HepG2 (cell line): ENCODE results near the gene IL4I1. TPM values are rescaled to one million over a fixed set of nuclear protein-coding genes. Genes with fewer than 3 reads are reported as not detected.

Source experiments
- ATF3 ChIP-seq: sonication (generic); formaldehyde crosslinking; IDR thresholded peaks from 2 replicates; pipeline ENCODE4 v1.4.0; 2020; ENCODE audit warnings: missing genetic modification reagents
- BRCA1 ChIP-seq: sonication (generic); formaldehyde crosslinking; IDR thresholded peaks from 2 replicates; pipeline ENCODE4 v1.4.0; 2020; ENCODE audit warnings: missing genetic modification reagents
- BRF2 ChIP-seq: sonication (generic); formaldehyde crosslinking; IDR thresholded peaks from 2 replicates; pipeline ENCODE4 v1.8.1; 2022; ENCODE audit warnings: mild to moderate bottlenecking, missing genetic modification reagents
- GABPB1 ChIP-seq: IDR thresholded peaks from 2 replicates; pipeline ENCODE4 v1.6.1; 2016; ENCODE audit warnings: mild to moderate bottlenecking, missing genetic modification reagents, moderate library complexity, missing compliant biosample characterization
- HOXD1 ChIP-seq: sonication (generic); formaldehyde crosslinking; IDR thresholded peaks from 2 replicates; pipeline ENCODE4 v1.5.0; 2020; ENCODE audit warnings: missing genetic modification reagents
- MTF2 ChIP-seq: sonication (generic); formaldehyde crosslinking; IDR thresholded peaks from 2 replicates; pipeline ENCODE4 v1.5.0; 2020; ENCODE audit warnings: missing genetic modification reagents, borderline replicate concordance
- MYPOP ChIP-seq: sonication (generic); formaldehyde crosslinking; IDR thresholded peaks from 2 replicates; pipeline ENCODE4 v1.8.1; 2023; ENCODE audit warnings: mild to moderate bottlenecking, moderate library complexity, missing genetic modification reagents
- NRL ChIP-seq: sonication (generic); formaldehyde crosslinking; IDR thresholded peaks from 2 replicates; pipeline ENCODE4 v1.5.0; 2020; ENCODE audit warnings: missing genetic modification reagents, mild to moderate bottlenecking, moderate library complexity, borderline replicate concordance
- PTBP1 ChIP-seq: fragments of 200-400 bp; formaldehyde crosslinking; IDR thresholded peaks from 2 replicates; pipeline ENCODE4 v1.6.1; 2018; ENCODE audit warnings: low read length, low read depth; ENCODE audit not compliant: poor library complexity, severe bottlenecking
- RBAK ChIP-seq: sonication (generic); formaldehyde crosslinking; IDR thresholded peaks from 2 replicates; pipeline ENCODE4 v1.5.1; 2020; ENCODE audit warnings: mild to moderate bottlenecking, missing genetic modification reagents
- REPIN1 ChIP-seq: sonication (generic); formaldehyde crosslinking; IDR thresholded peaks from 2 replicates; pipeline ENCODE4 v1.8.0; 2022; ENCODE audit warnings: missing genetic modification reagents, low read depth, mild to moderate bottlenecking, borderline replicate concordance
- REXO4 ChIP-seq: sonication (generic); formaldehyde crosslinking; IDR thresholded peaks from 2 replicates; pipeline ENCODE4 v1.8.0; 2022; ENCODE audit warnings: missing genetic modification reagents, mild to moderate bottlenecking, borderline replicate concordance
- SALL1 ChIP-seq: sonication (generic); formaldehyde crosslinking; IDR thresholded peaks from 2 replicates; pipeline ENCODE4 v1.8.0; 2022; ENCODE audit warnings: mild to moderate bottlenecking, missing genetic modification reagents
- TBL1XR1 ChIP-seq: fragments of 150-350 bp; IDR thresholded peaks from 2 replicates; pipeline ENCODE4 v1.6.1; 2014; ENCODE audit warnings: borderline replicate concordance, low read length; ENCODE audit not compliant: partially characterized antibody
- TEAD2 ChIP-seq: sonication (generic); formaldehyde crosslinking; IDR thresholded peaks from 2 replicates; pipeline ENCODE4 v1.9.0; 2021; ENCODE audit warnings: missing genetic modification reagents
- ZBTB7B ChIP-seq: sonication (generic); formaldehyde crosslinking; IDR thresholded peaks from 2 replicates; pipeline ENCODE4 v1.4.0; 2020; ENCODE audit warnings: missing genetic modification reagents
- ZNF292 ChIP-seq: sonication (generic); formaldehyde crosslinking; IDR thresholded peaks from 2 replicates; pipeline ENCODE4 v1.8.1; 2022; ENCODE audit warnings: mild to moderate bottlenecking, low read depth, missing genetic modification reagents, borderline replicate concordance
- ZNF317 ChIP-seq: sonication (generic); formaldehyde crosslinking; IDR thresholded peaks from 2 replicates; pipeline ENCODE4 v1.5.0; 2020; ENCODE audit warnings: mild to moderate bottlenecking, missing genetic modification reagents
- ZNF501 ChIP-seq: sonication (generic); formaldehyde crosslinking; IDR thresholded peaks from 2 replicates; pipeline ENCODE4 v1.5.1; 2020; ENCODE audit warnings: mild to moderate bottlenecking, moderate library complexity, missing genetic modification reagents
- ZNF547 ChIP-seq: sonication (generic); formaldehyde crosslinking; IDR thresholded peaks from 2 replicates; pipeline ENCODE4 v1.5.1; 2020; ENCODE audit warnings: mild to moderate bottlenecking, missing genetic modification reagents
- ZNF639 ChIP-seq: conservative IDR thresholded peaks from 2 replicates; pipeline ENCODE4 v1.6.1; 2018; ENCODE audit warnings: missing genetic modification reagents
- ZNF672 ChIP-seq: sonication (generic); formaldehyde crosslinking; IDR thresholded peaks from 2 replicates; pipeline ENCODE4 v1.8.1; 2022; ENCODE audit warnings: missing genetic modification reagents
- polyA plus RNA-seq, 8 experiments: library from polyadenylated mRNA; depleted of rRNA in 3 of 8; stranded (reverse) in 7 of 8; unstranded in 1 of 8; fragments of >200 nt; fragmentation: Illumina TruSeq in 4 of 8; extraction: Trizol in 4 of 8; gene quantifications; 2 replicates each; pipeline versions ENCODE4 v1.2.1 to v1.2.3, GENCODE V29; 2011 to 2016; ENCODE audit warnings: low read depth in 4 of 8, missing spikeins in 1 of 8, mixed read lengths in 1 of 8; ENCODE audit not compliant: insufficient read depth in 1 of 8
- total RNA-seq, 5 experiments: library from RNA; depleted of rRNA; stranded (reverse); fragments of >200 nt; fragmentation: Illumina TruSeq; extraction: Trizol; gene quantifications; 2 replicates each; pipeline ENCODE4 v1.2.3, GENCODE V29; 2016; ENCODE audit warnings: low read depth in 1 of 5
- TF ChIP-seq, protein P1 (sequence below): sonication (generic); formaldehyde crosslinking; IDR thresholded peaks from 2 replicates; pipeline ENCODE4 v1.5.0; 2020; ENCODE audit warnings: mild to moderate bottlenecking, missing genetic modification reagents, borderline replicate concordance

The IL4I1 gene
- total and polyA plus RNA-seq, 2 of the 13 experiments (the other 11 are each of a cell fraction or from before 2014, with no cell fraction given): not detected

DNA sequence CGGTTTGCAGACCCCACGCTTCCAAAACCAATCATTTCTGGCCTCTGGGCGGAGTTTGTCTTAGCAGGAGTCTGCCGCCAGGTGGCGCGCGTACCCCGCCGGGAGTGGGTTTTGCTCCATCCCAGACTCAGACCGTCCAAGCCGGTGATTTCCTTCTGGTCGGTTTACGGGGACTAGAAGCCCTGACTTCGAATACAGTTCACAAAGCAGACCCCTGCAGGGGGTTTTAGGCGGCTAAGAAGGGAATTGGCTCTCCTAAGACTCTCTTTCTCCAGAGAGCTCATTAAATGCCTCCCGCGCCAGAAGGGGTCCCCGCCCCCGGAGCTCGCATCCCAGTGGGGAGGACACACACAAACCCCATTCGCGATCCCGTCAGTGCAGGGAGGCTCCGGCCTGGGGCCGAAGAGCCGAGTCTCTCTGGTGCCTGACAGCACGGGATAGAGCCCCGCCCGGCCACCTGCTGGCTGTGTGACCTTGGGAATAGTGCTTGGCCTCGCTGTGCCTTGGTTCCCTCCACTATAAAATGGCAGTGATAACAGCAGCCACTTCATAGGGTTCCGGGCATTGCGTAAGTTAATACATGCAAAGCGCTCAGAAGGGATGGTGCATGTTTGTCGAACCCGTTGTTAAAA is 41.2 kb upstream of the IL4I1 start (continued):
- TF ChIP-seq ZNF317 (CRISPR knock-in tag): 0 out of 2 replicates have a peak, but pooled peaks have one; percentile 35
- TF ChIP-seq GABPB1: peak; percentile 19; the same call in 1 of the 2 replicates
- no peak for TF ChIP-seq ZNF547 (CRISPR knock-in tag)
- TF ChIP-seq MYPOP (CRISPR knock-in tag): no peak
- TF ChIP-seq, protein P1, sequence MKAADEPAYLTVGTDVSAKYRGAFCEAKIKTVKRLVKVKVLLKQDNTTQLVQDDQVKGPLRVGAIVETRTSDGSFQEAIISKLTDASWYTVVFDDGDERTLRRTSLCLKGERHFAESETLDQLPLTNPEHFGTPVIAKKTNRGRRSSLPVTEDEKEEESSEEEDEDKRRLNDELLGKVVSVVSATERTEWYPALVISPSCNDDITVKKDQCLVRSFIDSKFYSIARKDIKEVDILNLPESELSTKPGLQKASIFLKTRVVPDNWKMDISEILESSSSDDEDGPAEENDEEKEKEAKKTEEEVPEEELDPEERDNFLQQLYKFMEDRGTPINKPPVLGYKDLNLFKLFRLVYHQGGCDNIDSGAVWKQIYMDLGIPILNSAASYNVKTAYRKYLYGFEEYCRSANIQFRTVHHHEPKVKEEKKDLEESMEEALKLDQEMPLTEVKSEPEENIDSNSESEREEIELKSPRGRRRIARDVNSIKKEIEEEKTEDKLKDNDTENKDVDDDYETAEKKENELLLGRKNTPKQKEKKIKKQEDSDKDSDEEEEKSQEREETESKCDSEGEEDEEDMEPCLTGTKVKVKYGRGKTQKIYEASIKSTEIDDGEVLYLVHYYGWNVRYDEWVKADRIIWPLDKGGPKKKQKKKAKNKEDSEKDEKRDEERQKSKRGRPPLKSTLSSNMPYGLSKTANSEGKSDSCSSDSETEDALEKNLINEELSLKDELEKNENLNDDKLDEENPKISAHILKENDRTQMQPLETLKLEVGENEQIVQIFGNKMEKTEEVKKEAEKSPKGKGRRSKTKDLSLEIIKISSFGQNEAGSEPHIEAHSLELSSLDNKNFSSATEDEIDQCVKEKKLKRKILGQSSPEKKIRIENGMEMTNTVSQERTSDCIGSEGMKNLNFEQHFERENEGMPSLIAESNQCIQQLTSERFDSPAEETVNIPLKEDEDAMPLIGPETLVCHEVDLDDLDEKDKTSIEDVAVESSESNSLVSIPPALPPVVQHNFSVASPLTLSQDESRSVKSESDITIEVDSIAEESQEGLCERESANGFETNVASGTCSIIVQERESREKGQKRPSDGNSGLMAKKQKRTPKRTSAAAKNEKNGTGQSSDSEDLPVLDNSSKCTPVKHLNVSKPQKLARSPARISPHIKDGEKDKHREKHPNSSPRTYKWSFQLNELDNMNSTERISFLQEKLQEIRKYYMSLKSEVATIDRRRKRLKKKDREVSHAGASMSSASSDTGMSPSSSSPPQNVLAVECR (CRISPR knock-in tag): no peak
- 0 out of 2 replicates have a peak, but pooled peaks have one; percentile 46 for TF ChIP-seq ZBTB7B (CRISPR knock-in tag)
- no peak for TF ChIP-seq ZNF292 (CRISPR knock-in tag)
- no peak for TF ChIP-seq TEAD2 (CRISPR knock-in tag)
- no peak for TF ChIP-seq BRCA1
- TF ChIP-seq NRL: no peak; the same call in 1 of the 2 replicates
- no peak for TF ChIP-seq MTF2 (CRISPR knock-in tag)
- no peak for TF ChIP-seq ATF3
- TF ChIP-seq RBAK (CRISPR knock-in tag): no peak
- no peak for TF ChIP-seq TBL1XR1
- no peak for TF ChIP-seq HOXD1
- TF ChIP-seq SALL1: peak; percentile 31; the same call in 1 of the 2 replicates
- no peak for TF ChIP-seq BRF2 (CRISPR knock-in tag)
- no peak for TF ChIP-seq ZNF672 (CRISPR knock-in tag)
- no peak for TF ChIP-seq PTBP1
- TF ChIP-seq REXO4 (CRISPR knock-in tag): no peak
- no peak for TF ChIP-seq REPIN1
- no peak for TF ChIP-seq ZNF639 (CRISPR knock-in tag)
- TF ChIP-seq ZNF501 (CRISPR knock-in tag): peak; percentile 76
